Keratinocyte (primary cell): Measurements from ENCODE around the gene PRKAG2. TPM values are rescaled to one million over a fixed set of nuclear protein-coding genes. Genes with fewer than 3 reads are reported as not detected.

Experiments used
- DNase-seq: peaks from one replicate; pipeline ENCODE4 v3.0.0-alpha.2; 2011; ENCODE audit warnings: low read depth, missing footprints, low spot score
- FAIRE-seq: peaks from 2 replicates; lab custom pipeline; 2011; peaks lifted over from hg19 to GRCh38; lab: Jason Lieb, UNC
- H2AFZ ChIP-seq: 2 replicates; pipeline ENCODE4 v1.6.0; 2012; ENCODE audit warnings: low read length, control low read depth, inconsistent platforms; ENCODE audit not compliant: control insufficient read depth
- H3K27ac ChIP-seq: 2 replicates; pipeline ENCODE4 v1.5.1; 2011; ENCODE audit warnings: low read length; ENCODE audit not compliant: control insufficient read depth, insufficient read depth
- H3K27me3 ChIP-seq: 3 replicates; pipeline ENCODE4 v1.6.0; 2011; ENCODE audit warnings: low read length; ENCODE audit not compliant: control insufficient read depth, insufficient read depth; ENCODE audit errors: extremely low read depth
- H3K36me3 ChIP-seq, 2 experiments: 2 replicates in 1 of 2; 3 replicates in 1 of 2; pipeline ENCODE4 v1.5.1; 2011; ENCODE audit warnings: low read length in 2 of 2, mild to moderate bottlenecking in 1 of 2; ENCODE audit not compliant: control insufficient read depth in 2 of 2, insufficient read depth in 2 of 2; ENCODE audit errors: extremely low read depth in 1 of 2
- H3K4me1 ChIP-seq: 3 replicates; pipeline ENCODE4 v1.5.1; 2011; ENCODE audit warnings: low read length; ENCODE audit not compliant: control insufficient read depth, insufficient read depth; ENCODE audit errors: extremely low read depth
- H3K4me2 ChIP-seq: 3 replicates; pipeline ENCODE4 v1.6.0; 2011; ENCODE audit warnings: low read depth, low read length; ENCODE audit not compliant: control insufficient read depth, insufficient read depth; ENCODE audit errors: extremely low read depth
- H3K4me3 ChIP-seq, 3 experiments: fragments of 200-600 bp in 1 of 3; sonication (generic) in 1 of 3; 2 replicates in 2 of 3; 3 replicates in 1 of 3; pipeline ENCODE4 v1.5.1; 2011 to 2016; ENCODE audit warnings: low read length in 3 of 3, mild to moderate bottlenecking in 3 of 3, control low read depth in 2 of 3, inconsistent platforms in 1 of 3, low read depth in 1 of 3, mixed read lengths in 1 of 3, mixed run types in 1 of 3, moderate library complexity in 1 of 3; ENCODE audit not compliant: control insufficient read depth in 2 of 3, insufficient read depth in 2 of 3; ENCODE audit errors: extremely low read depth in 1 of 3
- H3K79me2 ChIP-seq: 2 replicates; pipeline ENCODE4 v1.6.0; 2012; ENCODE audit warnings: low read length; ENCODE audit not compliant: control insufficient read depth, insufficient read depth
- H3K9ac ChIP-seq: 3 replicates; pipeline ENCODE4 v1.6.0; 2011; ENCODE audit warnings: low read length; ENCODE audit not compliant: control insufficient read depth, insufficient read depth; ENCODE audit errors: extremely low read depth
- H3K9me1 ChIP-seq: 3 replicates; pipeline ENCODE4 v1.6.0; 2011; ENCODE audit warnings: low read length; ENCODE audit not compliant: control insufficient read depth, insufficient read depth; ENCODE audit errors: extremely low read depth
- H3K9me3 ChIP-seq: 2 replicates; pipeline ENCODE4 v1.5.1; 2012; ENCODE audit warnings: low read depth, low read length; ENCODE audit not compliant: control insufficient read depth
- H4K20me1 ChIP-seq: 3 replicates; pipeline ENCODE4 v1.6.0; 2011; ENCODE audit warnings: low read length; ENCODE audit not compliant: control insufficient read depth, insufficient read depth; ENCODE audit errors: extremely low read depth
- EZH2 ChIP-seq: IDR thresholded peaks from one replicate; pipeline ENCODE4 v1.6.1; 2012; ENCODE audit warnings: inconsistent platforms, mild to moderate bottlenecking, low read length, moderate library complexity
- dilution Hi-C: fragments of 300-500 bp; cut with MboI; formaldehyde crosslinking; loops from one replicate; pipeline ENCODE4 v1.7.0; 2020; ENCODE audit warnings: low sequenced_read_pairs; ENCODE audit not compliant: extremely low pct_ligation_motif_present
- polyA plus RNA-seq, 5 experiments: library from polyadenylated mRNA; depleted of rRNA in 3 of 5; stranded (reverse) in 3 of 5; stranded (forward) in 1 of 5; unstranded in 1 of 5; fragments of >200 nt; gene quantifications; 1 replicate in 1 of 5; 2 replicates in 3 of 5; 3 replicates in 1 of 5; pipeline versions ENCODE4 v1.2.1 to v1.2.3, GENCODE V29; 2011 to 2012; ENCODE audit warnings: missing spikeins in 2 of 5, low read depth in 1 of 5, low replicate concordance in 1 of 5
- TF ChIP-seq, protein P1 (sequence below), 3 experiments: IDR thresholded peaks in 1 of 3; conservative IDR thresholded peaks in 1 of 3; optimal IDR thresholded peaks in 1 of 3; 2 replicates in 2 of 3; 3 replicates in 1 of 3; pipeline versions ENCODE3 to v1.5.1; 2011; ENCODE audit warnings: low read length in 3 of 3, mild to moderate bottlenecking in 3 of 3, moderate library complexity in 2 of 3, control low read depth in 1 of 3, inconsistent platforms in 1 of 3; ENCODE audit not compliant: insufficient read depth in 2 of 3; ENCODE audit errors: extremely low read depth in 1 of 3

Gene PRKAG2
- polyA plus RNA-seq, 1 donor (not counting 4 experiments of a cell fraction or from before 2014, with no cell fraction given): 39.5 TPM

DNA sequence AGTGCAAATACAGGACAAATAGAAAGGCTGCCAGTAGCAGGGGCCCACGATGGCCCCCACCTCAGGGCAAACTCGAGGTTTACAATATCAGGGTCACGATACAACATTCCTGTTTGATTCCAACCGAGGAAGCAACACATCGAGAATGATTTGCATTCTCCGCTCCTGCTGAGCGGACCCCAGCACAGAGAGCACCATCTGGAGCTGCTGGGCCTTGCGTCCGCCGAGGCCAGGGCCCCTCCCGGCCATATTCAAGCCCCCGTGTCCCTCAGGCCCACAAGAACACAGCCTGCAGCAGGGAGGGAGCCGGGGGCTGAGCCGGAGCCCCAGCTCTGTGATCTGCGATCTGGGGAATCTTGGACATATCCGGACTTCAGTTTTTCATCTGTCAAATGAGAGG, 84.3 kb downstream of the PRKAG2 start:
- no peak overlapping the region for H2AFZ ChIP-seq
- TF ChIP-seq EZH2: no peak
- TF ChIP-seq, protein P1, sequence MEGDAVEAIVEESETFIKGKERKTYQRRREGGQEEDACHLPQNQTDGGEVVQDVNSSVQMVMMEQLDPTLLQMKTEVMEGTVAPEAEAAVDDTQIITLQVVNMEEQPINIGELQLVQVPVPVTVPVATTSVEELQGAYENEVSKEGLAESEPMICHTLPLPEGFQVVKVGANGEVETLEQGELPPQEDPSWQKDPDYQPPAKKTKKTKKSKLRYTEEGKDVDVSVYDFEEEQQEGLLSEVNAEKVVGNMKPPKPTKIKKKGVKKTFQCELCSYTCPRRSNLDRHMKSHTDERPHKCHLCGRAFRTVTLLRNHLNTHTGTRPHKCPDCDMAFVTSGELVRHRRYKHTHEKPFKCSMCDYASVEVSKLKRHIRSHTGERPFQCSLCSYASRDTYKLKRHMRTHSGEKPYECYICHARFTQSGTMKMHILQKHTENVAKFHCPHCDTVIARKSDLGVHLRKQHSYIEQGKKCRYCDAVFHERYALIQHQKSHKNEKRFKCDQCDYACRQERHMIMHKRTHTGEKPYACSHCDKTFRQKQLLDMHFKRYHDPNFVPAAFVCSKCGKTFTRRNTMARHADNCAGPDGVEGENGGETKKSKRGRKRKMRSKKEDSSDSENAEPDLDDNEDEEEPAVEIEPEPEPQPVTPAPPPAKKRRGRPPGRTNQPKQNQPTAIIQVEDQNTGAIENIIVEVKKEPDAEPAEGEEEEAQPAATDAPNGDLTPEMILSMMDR (optimal IDR thresholded peaks at IDR 0.05 in 1 of 3, IDR thresholded peaks at IDR 0.05 in 1 of 3, conservative IDR thresholded peaks at IDR 0.05 in 1 of 3; ENCODE audit: extremely low read depth in 1 of 3, insufficient read depth in 2 of 3, low read length in 3 of 3): no peak
- H3K4me3 ChIP-seq: no peak overlapping the region
- H3K27ac ChIP-seq: no peak overlapping the region
- dilution Hi-C loops: no loop called here
- no peak overlapping the region for H3K9ac ChIP-seq
- no peaks in the 10 kb centered on the region for H3K9me1 ChIP-seq
- no peaks in the 10 kb centered on the region for H4K20me1 ChIP-seq
- no peaks in the 10 kb centered on the region for H3K9me3 ChIP-seq
- peaks cover 3% of the 10 kb centered on the region for H3K27me3 ChIP-seq
- no peaks in the 10 kb centered on the region for H3K36me3 ChIP-seq
- no peak overlapping the region for H3K4me2 ChIP-seq
- no peak for DNase-seq
- H3K4me1 ChIP-seq: peaks cover 8% of the 10 kb centered on the region
- no peaks in the 10 kb centered on the region for H3K79me2 ChIP-seq
- no peak for FAIRE-seq

DNA sequence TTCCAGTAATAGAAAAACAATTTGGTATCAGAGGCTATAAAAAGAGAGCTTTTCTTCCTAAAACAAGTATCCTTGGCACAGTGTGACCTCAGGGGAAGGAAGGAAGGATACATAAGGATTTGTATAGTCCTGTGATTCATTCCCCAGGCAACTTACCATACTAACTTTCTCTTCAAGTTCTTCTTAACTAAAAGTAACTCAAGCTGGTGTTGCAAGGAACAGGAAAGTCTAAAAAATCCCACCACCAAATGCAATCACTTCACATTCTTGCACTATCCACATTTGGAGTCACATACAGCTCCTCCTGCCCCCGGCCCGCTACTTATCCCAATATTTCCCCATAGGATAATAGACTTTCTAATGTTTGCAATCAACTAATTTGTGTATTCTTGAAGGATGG, 84.8 kb downstream of the PRKAG2 start:
- Histone ChIP-seq H3K9me3 (no peaks in the 10 kb centered on the region), H3K9ac (no peak overlapping the region), H3K4me3 (no peak overlapping the region), H3K27ac (no peak overlapping the region), H3K36me3 (no peaks in the 10 kb centered on the region), H4K20me1 (no peaks in the 10 kb centered on the region), H3K4me2 (no peak overlapping the region), H3K27me3 (peaks cover 3% of the 10 kb centered on the region), H3K9me1 (no peaks in the 10 kb centered on the region), H3K4me1 (peaks cover 3% of the 10 kb centered on the region), H3K79me2 (no peaks in the 10 kb centered on the region), H2AFZ (no peak overlapping the region)
- dilution Hi-C loops: no loop called here
- DNase-seq: no peak
- TF ChIP-seq, protein P1 (optimal IDR thresholded peaks at IDR 0.05 in 1 of 3, IDR thresholded peaks at IDR 0.05 in 1 of 3, conservative IDR thresholded peaks at IDR 0.05 in 1 of 3; ENCODE audit: extremely low read depth in 1 of 3, insufficient read depth in 2 of 3, low read length in 3 of 3): no peak
- TF ChIP-seq EZH2: no peak
- no peak for FAIRE-seq
